ENCODE data around the gene SDC1.

- TF ChIP-seq, protein P1, sequence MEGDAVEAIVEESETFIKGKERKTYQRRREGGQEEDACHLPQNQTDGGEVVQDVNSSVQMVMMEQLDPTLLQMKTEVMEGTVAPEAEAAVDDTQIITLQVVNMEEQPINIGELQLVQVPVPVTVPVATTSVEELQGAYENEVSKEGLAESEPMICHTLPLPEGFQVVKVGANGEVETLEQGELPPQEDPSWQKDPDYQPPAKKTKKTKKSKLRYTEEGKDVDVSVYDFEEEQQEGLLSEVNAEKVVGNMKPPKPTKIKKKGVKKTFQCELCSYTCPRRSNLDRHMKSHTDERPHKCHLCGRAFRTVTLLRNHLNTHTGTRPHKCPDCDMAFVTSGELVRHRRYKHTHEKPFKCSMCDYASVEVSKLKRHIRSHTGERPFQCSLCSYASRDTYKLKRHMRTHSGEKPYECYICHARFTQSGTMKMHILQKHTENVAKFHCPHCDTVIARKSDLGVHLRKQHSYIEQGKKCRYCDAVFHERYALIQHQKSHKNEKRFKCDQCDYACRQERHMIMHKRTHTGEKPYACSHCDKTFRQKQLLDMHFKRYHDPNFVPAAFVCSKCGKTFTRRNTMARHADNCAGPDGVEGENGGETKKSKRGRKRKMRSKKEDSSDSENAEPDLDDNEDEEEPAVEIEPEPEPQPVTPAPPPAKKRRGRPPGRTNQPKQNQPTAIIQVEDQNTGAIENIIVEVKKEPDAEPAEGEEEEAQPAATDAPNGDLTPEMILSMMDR (IDR thresholded peaks at IDR 0.05), result peak in 1 of 6 experiments; percentile 7
- TF ChIP-seq POLR2A (IDR thresholded peaks at IDR 0.05), result no peak
These were observed 1.3 kb downstream of the SDC1 start for GRCh38 chr2:20223407-20224163.
